Effector memory CD8-positive, alpha-beta T cell (primary cell): ENCODE data around the gene LY6G5B.

Experiments
- ATAC-seq: fragments of 150-1000 bp; cut with Tn5 transposase; replicated peaks from 2 replicates; pipeline ENCODE4 v1.10.0; 2021; ENCODE audit warnings: mild to moderate bottlenecking, moderate library complexity
- DNase-seq, 3 experiments: peaks; one replicate each; pipeline ENCODE4 v3.0.0; 2021
- H3K27ac Mint-ChIP-seq, 2 donors: one replicate each; pipeline ENCODE4 v1.8.0; 2022; ENCODE audit warnings: mild to moderate bottlenecking in 2 of 2, mixed read lengths in 2 of 2, moderate library complexity in 2 of 2
- H3K27me3 Mint-ChIP-seq, 2 donors: one replicate each; pipeline ENCODE4 v1.8.0; 2022; ENCODE audit warnings: mixed read lengths in 2 of 2
- H3K36me3 Mint-ChIP-seq: one replicate; pipeline ENCODE4 v1.8.0; 2022; ENCODE audit warnings: mild to moderate bottlenecking, moderate library complexity, mixed read lengths; ENCODE audit not compliant: insufficient read depth
- H3K4me1 Mint-ChIP-seq, 2 donors: one replicate each; pipeline ENCODE4 v1.8.0; 2022; ENCODE audit warnings: low read depth in 2 of 2, mixed read lengths in 2 of 2
- H3K4me3 Mint-ChIP-seq, 2 donors: one replicate each; pipeline ENCODE4 v1.8.0; 2022; ENCODE audit warnings: mild to moderate bottlenecking in 2 of 2, mixed read lengths in 2 of 2, moderate library complexity in 2 of 2
- H3K9me3 Mint-ChIP-seq, 2 donors: one replicate each; pipeline ENCODE4 v1.8.0; 2022; ENCODE audit warnings: mixed read lengths in 2 of 2

The LY6G5B gene

DNA sequence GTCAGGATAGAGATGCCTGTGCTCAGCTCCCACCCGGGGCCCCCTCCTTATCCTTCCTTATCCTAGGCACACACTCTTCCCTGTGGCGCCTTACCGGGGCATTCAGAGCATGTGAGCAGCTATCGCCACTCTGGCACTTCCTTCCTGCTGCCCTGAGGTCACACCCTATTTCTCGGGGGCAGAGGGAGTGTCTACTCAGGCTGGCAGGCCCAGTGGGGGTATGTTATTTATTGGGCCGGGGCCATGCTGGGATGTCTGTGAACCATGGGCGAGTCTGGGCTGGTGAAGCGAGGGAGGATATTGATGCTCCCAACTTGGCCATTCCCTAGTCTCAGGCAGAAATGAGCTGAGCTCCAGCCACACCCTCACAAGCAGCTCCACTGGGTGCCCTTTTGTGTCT, 41.5 kb downstream of the LY6G5B start:
- Mint-ChIP-seq H3K36me3 (no peaks in the 10 kb centered on the region), H3K27me3 (peaks cover 0 to 7% of the 10 kb centered on the region in 2 donors), H3K9me3 (no peaks in the 10 kb centered on the region), H3K4me3 (peak overlapping the region in 1 of 2 donors; percentile 9), H3K4me1 (peaks cover 13 to 14% of the 10 kb centered on the region in 2 donors), H3K27ac (peak overlapping the region; percentile 11 to 52)
- no peak for DNase-seq
- ATAC-seq, result peak; percentile 51

DNA sequence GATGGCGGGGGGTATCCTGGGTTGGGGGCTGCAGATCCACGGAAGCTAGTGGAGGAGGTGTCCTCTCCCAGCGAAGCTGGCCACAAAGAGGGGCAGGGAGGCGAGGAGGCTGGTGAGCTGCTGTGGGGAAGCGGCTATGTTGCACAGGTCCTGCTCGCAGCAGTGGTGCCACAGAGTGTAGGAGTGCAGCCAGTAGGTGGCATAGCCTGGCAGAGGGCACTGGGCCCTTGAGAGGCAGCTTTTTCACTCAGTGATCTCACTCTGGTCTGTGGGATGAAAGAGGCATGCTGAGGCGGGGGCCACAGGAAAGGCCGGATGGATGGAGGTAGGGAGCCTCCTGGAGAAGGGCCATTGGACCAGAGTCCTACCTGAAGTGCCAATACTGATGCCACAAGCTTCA, 42.5 kb downstream of the LY6G5B start:
- peak overlapping the region; percentile 71 to 78 for H3K27ac Mint-ChIP-seq
- no peak overlapping the region for H3K4me3 Mint-ChIP-seq
- DNase-seq (no peak), ATAC-seq (peak; percentile 54)
- no peaks in the 10 kb centered on the region for H3K36me3 Mint-ChIP-seq
- no peaks in the 10 kb centered on the region for H3K9me3 Mint-ChIP-seq
- peaks cover 0 to 7% of the 10 kb centered on the region in 2 donors for H3K27me3 Mint-ChIP-seq
- H3K4me1 Mint-ChIP-seq, result peaks cover 13 to 14% of the 10 kb centered on the region in 2 donors

DNA sequence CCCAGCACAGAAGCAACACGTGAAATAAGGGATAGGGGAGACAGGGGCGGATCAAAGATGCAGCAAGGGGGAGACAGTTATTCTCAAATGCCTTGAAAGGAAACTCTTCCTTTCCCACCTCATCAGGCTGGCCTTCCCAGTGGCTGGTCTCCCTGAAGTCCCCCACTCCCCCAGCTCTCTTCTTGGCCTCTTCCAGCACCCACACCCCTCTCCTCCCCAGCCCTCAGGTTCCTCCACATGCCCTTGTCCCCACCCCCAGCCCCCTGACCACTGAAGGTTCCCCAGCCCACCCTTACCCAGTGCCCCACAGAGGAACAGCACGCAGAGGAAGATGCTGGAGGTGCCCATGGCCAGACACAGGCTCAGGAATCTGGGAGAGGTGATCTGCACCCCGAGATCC, 43.7 kb downstream of the LY6G5B start:
- H3K4me1 Mint-ChIP-seq, result peaks cover 13 to 14% of the 10 kb centered on the region in 2 donors
- H3K27ac Mint-ChIP-seq, result peak overlapping the region in 1 of 2 donors; percentile 41
- no peaks in the 10 kb centered on the region for H3K36me3 Mint-ChIP-seq

GRCh38 chr6:31713991-31714684, 44.4 kb downstream of the LY6G5B start:
- Mint-ChIP-seq H3K4me1 (peaks cover 14 to 15% of the 10 kb centered on the region in 2 donors), H3K9me3 (no peaks in the 10 kb centered on the region), H3K27me3 (peaks cover 0 to 7% of the 10 kb centered on the region in 2 donors), H3K27ac (peak overlapping the region in 1 of 2 donors; percentile 16), H3K36me3 (no peaks in the 10 kb centered on the region), H3K4me3 (no peak overlapping the region)
- ATAC-seq, result no peak
- no peak for DNase-seq

More for the DNA sequence above, 43.7 kb downstream of the LY6G5B start:
- Mint-ChIP-seq H3K9me3 (no peaks in the 10 kb centered on the region), H3K4me3 (no peak overlapping the region), H3K27me3 (peaks cover 0 to 7% of the 10 kb centered on the region in 2 donors)
- ATAC-seq (no peak), DNase-seq (no peak)

DNA sequence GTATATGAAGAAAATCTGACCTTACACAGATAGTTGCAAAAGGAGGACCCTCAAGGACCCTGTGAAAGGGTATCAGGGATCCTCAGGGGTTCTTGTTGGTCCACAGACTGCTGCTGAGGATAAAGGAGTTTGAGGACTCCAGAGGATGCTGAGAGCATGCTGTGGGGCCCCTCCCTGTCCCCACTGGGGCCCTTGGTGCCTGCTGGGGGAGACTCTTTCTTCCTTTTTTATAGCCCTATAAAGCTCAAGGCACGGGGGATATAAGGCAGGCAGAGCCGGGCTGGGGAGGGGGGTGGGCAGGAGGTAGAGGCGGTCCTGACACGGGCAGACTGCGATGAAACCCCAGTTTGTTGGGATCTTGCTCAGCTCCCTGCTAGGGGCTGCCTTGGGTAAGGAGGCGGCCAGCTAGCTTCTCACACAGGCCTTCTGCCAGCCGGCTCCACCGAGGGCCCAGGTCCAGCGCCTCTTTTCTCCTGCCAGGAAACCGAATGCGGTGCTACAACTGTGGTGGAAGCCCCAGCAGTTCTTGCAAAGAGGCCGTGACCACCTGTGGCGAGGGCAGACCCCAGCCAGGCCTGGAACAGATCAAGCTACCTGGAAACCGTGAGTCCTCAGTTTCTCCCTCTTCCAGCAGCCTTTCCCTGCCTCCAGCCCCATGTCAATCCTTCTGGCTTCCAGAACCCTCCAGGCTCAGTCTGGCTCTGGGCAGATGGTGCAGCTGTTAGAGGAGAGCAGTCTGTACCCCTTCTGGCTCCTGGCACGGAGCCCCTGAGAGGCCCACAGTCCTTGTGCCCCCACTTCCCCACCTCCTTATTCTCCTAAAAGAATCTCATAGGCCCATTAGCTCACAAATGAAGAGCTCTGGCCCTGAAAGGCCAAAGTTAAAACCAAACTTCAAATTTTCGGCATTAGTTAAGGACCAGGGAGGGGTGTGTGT, 45.5 kb downstream of the LY6G5B start, which contains the start of gene LY6G6D:
Gene LY6G6D (plus strand): TSS at position 327 of the 937 bp plus-strand sequence. CDS start 8 bp downstream, at position 335.
- Mint-ChIP-seq H3K9me3 (no peaks in the 10 kb centered on the region), H3K36me3 (no peaks in the 10 kb centered on the region), H3K27ac (peak within 1 kb of the TSS in 1 of 2 donors; percentile 16), H3K4me3 (no peak within 1 kb of the TSS), H3K4me1 (peaks cover 14 to 15% of the 10 kb centered on the region in 2 donors), H3K27me3 (peaks cover 0 to 7% of the 10 kb centered on the region in 2 donors)
- no peak for ATAC-seq
- no peak for DNase-seq

- Mint-ChIP-seq H3K4me3 (no peak overlapping the region), H3K27me3 (peaks cover 0 to under 1% of the 10 kb centered on the region in 2 donors)
These were observed 47.9 kb downstream of the LY6G5B start for GRCh38 chr6:31717499-31718222.

DNA sequence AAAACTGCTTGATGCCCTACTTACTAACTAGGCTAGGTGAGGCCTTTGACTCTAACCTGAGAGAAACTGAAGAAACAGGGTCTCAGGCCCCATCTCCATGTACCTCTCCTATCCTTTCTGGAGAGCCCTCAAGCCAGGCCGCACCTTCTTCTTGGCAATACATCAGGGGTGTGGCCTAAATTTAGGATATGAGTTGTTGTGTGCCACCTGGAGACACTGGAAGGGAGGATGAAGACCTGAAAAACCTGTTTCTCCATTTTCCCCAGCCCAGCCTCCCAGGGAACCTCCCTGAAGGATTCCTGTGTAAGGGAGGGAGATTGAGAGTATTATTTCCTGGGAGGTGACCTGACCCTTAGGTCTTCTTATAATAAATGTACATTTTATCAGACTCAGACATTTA, 48.5 kb downstream of the LY6G5B start:
- H3K4me1 Mint-ChIP-seq, result peaks cover 0 to 3% of the 10 kb centered on the region in 2 donors
- H3K36me3 Mint-ChIP-seq, result peaks cover 3% of the 10 kb centered on the region
- no peaks in the 10 kb centered on the region for H3K9me3 Mint-ChIP-seq
- no peaks in the 10 kb centered on the region for H3K27me3 Mint-ChIP-seq
- no peak for DNase-seq
- no peak overlapping the region for H3K27ac Mint-ChIP-seq
- no peak overlapping the region for H3K4me3 Mint-ChIP-seq
- ATAC-seq, result no peak

More at GRCh38 chr6:31717499-31718222, 47.9 kb downstream of the LY6G5B start:
- DNase-seq (no peak), ATAC-seq (no peak)
- Mint-ChIP-seq H3K36me3 (peaks cover 3% of the 10 kb centered on the region), H3K27ac (no peak overlapping the region), H3K4me1 (peaks cover 0 to 2% of the 10 kb centered on the region in 2 donors), H3K9me3 (no peaks in the 10 kb centered on the region)

- Mint-ChIP-seq H3K27ac (peak overlapping the region in 1 of 2 donors; percentile 4), H3K9me3 (no peaks in the 10 kb centered on the region), H3K36me3 (peaks cover 3% of the 10 kb centered on the region), H3K4me3 (no peak overlapping the region), H3K4me1 (peaks cover 0 to 6% of the 10 kb centered on the region in 2 donors), H3K27me3 (no peaks in the 10 kb centered on the region)
- ATAC-seq (no peak), DNase-seq (no peak)
These were observed 49.2 kb downstream of the LY6G5B start for GRCh38 chr6:31719001-31719400.

GRCh38 chr6:31720196-31720770, 50.5 kb downstream of the LY6G5B start:
- ATAC-seq, result no peak

DNA sequence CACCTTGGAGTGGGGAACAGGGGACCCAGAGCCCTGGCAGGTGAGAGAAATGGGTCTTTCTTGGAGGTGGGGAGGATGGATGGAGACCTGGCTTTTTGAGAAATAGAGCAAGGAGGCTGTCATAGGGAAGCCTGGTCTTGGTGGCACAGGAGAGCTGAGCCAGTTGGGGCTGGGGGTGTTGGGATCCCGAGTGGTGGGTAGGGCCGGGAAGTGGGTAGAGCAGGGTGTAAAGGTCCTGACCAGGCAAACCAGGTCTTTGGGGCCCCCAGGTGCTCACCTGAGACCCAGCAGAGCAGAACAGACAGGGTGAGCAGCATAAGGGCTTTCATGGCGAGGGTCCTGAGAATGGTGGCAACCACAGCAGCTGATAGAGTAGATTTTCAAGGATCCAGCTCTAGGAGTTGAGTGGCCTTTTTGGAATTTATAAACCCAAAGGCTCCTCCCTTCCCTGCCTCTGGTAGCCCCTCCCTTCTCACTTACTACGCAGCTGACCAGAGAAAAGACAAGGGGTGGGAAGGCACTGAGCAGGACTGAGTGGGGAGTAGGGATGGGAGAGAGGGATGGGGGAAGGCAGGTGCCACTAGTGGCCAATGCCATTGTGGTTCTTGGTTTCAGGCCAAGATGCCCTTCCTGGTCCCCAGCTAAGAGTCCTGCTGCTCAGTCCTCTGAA, 51.7 kb downstream of the LY6G5B start, which contains the start of gene LY6G6C:
Gene LY6G6C (minus strand): TSS at position 396 of the 670 bp plus-strand sequence. CDS start 67 bp downstream, at position 329.
- Mint-ChIP-seq H3K36me3 (peaks cover 3% of the 10 kb centered on the region), H3K4me3 (no peak within 1 kb of the TSS), H3K27ac (no peak within 1 kb of the TSS), H3K9me3 (no peaks in the 10 kb centered on the region), H3K27me3 (no peaks in the 10 kb centered on the region), H3K4me1 (peaks cover 0 to 8% of the 10 kb centered on the region in 2 donors)
- no peak for ATAC-seq
- DNase-seq, result no peak

More at GRCh38 chr6:31720196-31720770, 50.5 kb downstream of the LY6G5B start:
- Mint-ChIP-seq H3K27me3 (no peaks in the 10 kb centered on the region), H3K36me3 (peaks cover 3% of the 10 kb centered on the region), H3K4me1 (peaks cover 0 to 6% of the 10 kb centered on the region in 2 donors), H3K4me3 (no peak overlapping the region), H3K27ac (no peak overlapping the region), H3K9me3 (no peaks in the 10 kb centered on the region)
- DNase-seq, result no peak

DNA sequence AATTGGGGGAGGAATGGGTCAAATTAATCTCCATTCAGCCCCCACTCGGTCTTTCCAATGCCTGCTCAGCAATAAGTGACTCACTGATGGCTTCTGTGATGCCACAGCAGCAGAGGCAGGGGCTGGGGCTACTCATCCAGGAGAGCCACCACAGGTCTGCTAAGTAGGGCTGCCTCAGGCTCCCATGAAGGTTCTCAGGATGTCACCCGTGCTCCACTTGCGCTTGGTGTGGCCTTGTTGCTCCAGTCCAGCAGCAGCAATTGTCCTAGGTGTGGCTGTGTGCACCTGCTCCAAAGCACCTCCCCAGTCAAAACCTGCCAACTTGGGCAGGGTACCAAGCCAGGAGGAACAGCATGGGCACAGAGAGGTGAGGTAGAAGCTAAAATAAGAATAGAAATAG, 52.4 kb downstream of the LY6G5B start:
- DNase-seq (no peak), ATAC-seq (no peak)
- Mint-ChIP-seq H3K4me3 (no peak overlapping the region), H3K4me1 (peaks cover 0 to 12% of the 10 kb centered on the region in 2 donors), H3K27me3 (no peaks in the 10 kb centered on the region), H3K36me3 (peaks cover 5% of the 10 kb centered on the region), H3K9me3 (no peaks in the 10 kb centered on the region), H3K27ac (no peak overlapping the region)
